Measurements from ENCODE around the gene C17orf58. TPM values are rescaled to one million over a fixed set of nuclear protein-coding genes. Genes with fewer than 3 reads are reported as not detected.
A peak's percentile ranks its signal among the peaks of the same experiment; 100 is the strongest.

The C17orf58 gene
- total and polyA plus RNA-seq, 12 donors: 3.7 to 19.4 (median 10.2) TPM

GRCh38 chr17:67944035-67944434 is 52.2 kb downstream of the C17orf58 start:
- 60 to 78% (median 74%) methylated on average over 1 to 5 of the region's 5 CpGs for WGBS, 4 donors
- H3K36me3 ChIP-seq (replicated peaks in 1 of 2): peaks cover 0 to 96% of the 10 kb centered on the region in 2 donors
- peak in 2 of 7 donors; percentile 11 to 27 for DNase-seq

GRCh38 chr17:67942810-67943209 is 53.5 kb downstream of the C17orf58 start:
- no peaks in the 10 kb centered on the region for H3K27me3 ChIP-seq
- H3K4me3 ChIP-seq: no peak overlapping the region
- WGBS, 4 donors: 79 to 82% (median 81%) methylated on average over 3 of the region's 3 CpGs
- peaks cover 0 to 85% of the 10 kb centered on the region in 2 donors for H3K36me3 ChIP-seq (replicated peaks in 1 of 2)
- peaks cover 0 to 5% of the 10 kb centered on the region in 2 donors for H3K4me1 ChIP-seq (replicated peaks in 1 of 2)
- no peak overlapping the region for H3K27ac ChIP-seq
- peak in 3 of 6 experiments; percentile 18 to 31 (median 26) for TF ChIP-seq CTCF (IDR thresholded peaks at IDR 0.05)
- TF ChIP-seq POLR2A (IDR thresholded peaks at IDR 0.05): no peak
- H3K9me3 ChIP-seq (replicated peaks in 1 of 3): no peaks in the 10 kb centered on the region
- intact Hi-C loops (cut with DNase I): no loop called here
- no peak for DNase-seq

More at GRCh38 chr17:67944035-67944434, 52.2 kb downstream of the C17orf58 start:
- no peak overlapping the region for H3K4me3 ChIP-seq
- H3K27ac ChIP-seq: no peak overlapping the region
- H3K4me1 ChIP-seq (replicated peaks in 1 of 2): peaks cover 0 to 5% of the 10 kb centered on the region in 2 donors
- TF ChIP-seq POLR2A (IDR thresholded peaks at IDR 0.05) (no peak), CTCF (IDR thresholded peaks at IDR 0.05) (no peak)
- no peaks in the 10 kb centered on the region for H3K27me3 ChIP-seq
- intact Hi-C loops (cut with DNase I): no loop called here
- H3K9me3 ChIP-seq (replicated peaks in 1 of 3): no peaks in the 10 kb centered on the region

Small RNA genes lying within 50 kb of the gene (small RNA-seq; reads per million reads assigned to genes)
- gene RN7SL622P: 0 reads per million in 2 donors

Other genes starting within 250 kb of the C17orf58 start
- 10 to 100 TPM; 50.2 to 91.6 (median 68.9) TPM for gene BPTF, start 171.0 kb downstream of the C17orf58 start, total RNA-seq
- 10 to 100 TPM; 17.3 to 43.4 (median 27.5) TPM for gene BPTF, start 171.0 kb downstream of the C17orf58 start, polyA plus RNA-seq
- gene KPNA2, start 39.3 kb upstream of the C17orf58 start, total RNA-seq: 10 to 100 TPM; 12.2 to 59.3 (median 23.3) TPM
- 10 to 100 TPM in 1 of 3 donors, 1 to 10 TPM in 2; 5.1 to 38.7 (median 8.5) TPM for gene KPNA2, start 39.3 kb upstream of the C17orf58 start, polyA plus RNA-seq